Gastrocnemius medialis (tissue), 4 donors: ENCODE data around the gene NPTX1. TPM values are rescaled to one million over a fixed set of nuclear protein-coding genes. Genes with fewer than 3 reads are reported as not detected.

Experiments used
- ATAC-seq, 2 donors: fragments of 150-250 bp; one replicate each; pipeline ENCODE4 v1.9.1; 2016
- DNase-seq, 2 donors: peaks; one replicate each; pipeline ENCODE4 v3.0.0-alpha.2; 2019
- H3K27ac ChIP-seq, 4 donors: fragments of 200-600 bp; sonication (generic); 1 replicate in 1 of 4; 2 replicates in 3 of 4; pipeline ENCODE4 v1.5.1; 2016 to 2018; ENCODE audit warnings: mild to moderate bottlenecking in 2 of 4, moderate library complexity in 1 of 4
- H3K27me3 ChIP-seq, 3 donors: fragments of 200-600 bp; sonication (generic) in 2 of 3; 1 replicate in 1 of 3; 2 replicates in 2 of 3; pipeline versions ENCODE4 v1.5.1 to v1.6.0; 2016 to 2019; ENCODE audit warnings: mild to moderate bottlenecking in 1 of 3, moderate library complexity in 1 of 3
- H3K36me3 ChIP-seq, 2 donors: fragments of 200-600 bp; sonication (generic) in 1 of 2; one replicate each; pipeline ENCODE4 v1.5.1; 2017 to 2018
- H3K4me1 ChIP-seq, 2 donors: fragments of 200-600 bp; sonication (generic) in 1 of 2; one replicate each; pipeline ENCODE4 v1.5.1; 2016 to 2017; ENCODE audit warnings: mild to moderate bottlenecking in 2 of 2
- H3K4me3 ChIP-seq, 4 donors: fragments of 200-600 bp; sonication (generic) in 3 of 4; 1 replicate in 1 of 4; 2 replicates in 3 of 4; pipeline ENCODE4 v1.5.1; 2016 to 2019; ENCODE audit warnings: mild to moderate bottlenecking in 2 of 4
- H3K9me3 ChIP-seq, 3 donors: fragments of 200-600 bp; sonication (generic) in 2 of 3; 1 replicate in 1 of 3; 2 replicates in 2 of 3; pipeline ENCODE4 v1.5.1; 2016 to 2019
- CTCF ChIP-seq, 5 experiments: fragments of 450-650 bp in 3 of 5; fragments of 200-600 bp in 2 of 5; sonication (generic) in 2 of 5; IDR thresholded peaks in 4 of 5; conservative IDR thresholded peaks in 1 of 5; 1 replicate in 4 of 5; 2 replicates in 1 of 5; pipeline ENCODE4 v1.5.1; 2016 to 2019; ENCODE audit warnings: antibody characterized with exemption in 5 of 5, mild to moderate bottlenecking in 3 of 5, moderate library complexity in 3 of 5
- POLR2A ChIP-seq, 2 donors: fragments of 450-650 bp; IDR thresholded peaks; one replicate each; pipeline ENCODE4 v1.6.1; 2017; ENCODE audit warnings: antibody characterized with exemption in 2 of 2, mild to moderate bottlenecking in 2 of 2, moderate library complexity in 2 of 2
- in situ Hi-C, 4 donors: fragments of 200-750 bp; cut with MboI; loops; one replicate each; pipeline versions ENCODE4 v1.15.0 to v1.8.0; 2017; ENCODE audit warnings: low sequenced_read_pairs in 4 of 4
- intact Hi-C: fragments of 100-400 bp; cut with DNase I; formaldehyde crosslinking; loops from one replicate; pipeline ENCODE4 v1.15.1; 2023; ENCODE audit warnings: low total_unique reads
- total RNA-seq, 4 donors: library from RNA; depleted of rRNA; stranded (reverse); fragments of >200 nt; gene quantifications; one replicate each; pipeline versions ENCODE4 v1.1.0 to v1.2.3, GENCODE V29; 2016

NPTX1 gene
- total RNA-seq, 4 donors from 2014 or later, result 0.07 to 2.4 (median 0.21) TPM

DNA sequence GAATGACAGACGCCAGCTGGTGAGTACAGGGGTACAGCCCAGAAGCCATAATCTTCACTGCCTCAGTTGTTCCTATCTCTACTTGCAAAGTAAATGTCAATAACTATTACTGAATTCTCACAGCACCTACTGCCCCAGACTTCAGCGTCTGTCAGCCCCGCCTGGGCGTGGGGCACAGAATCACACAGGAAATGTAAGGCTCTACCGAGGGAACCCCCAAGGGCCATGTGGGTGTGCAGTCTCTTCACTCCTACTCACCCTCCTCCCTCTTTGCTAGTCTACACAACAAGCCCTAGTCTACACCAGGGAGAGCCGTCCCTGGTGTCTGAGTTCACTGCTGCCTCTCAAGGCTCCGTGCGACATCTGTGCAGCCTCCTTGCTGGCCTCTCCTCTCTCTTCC is 4.5 kb downstream of the NPTX1 start:
- H3K36me3 ChIP-seq, result no peaks in the 10 kb centered on the region
- no peak overlapping the region for H3K4me3 ChIP-seq
- DNase-seq (no peak), ATAC-seq (no peak)
- H3K9me3 ChIP-seq, result no peaks in the 10 kb centered on the region
- H3K27ac ChIP-seq, result no peak overlapping the region
- H3K4me1 ChIP-seq, result peaks cover 12 to 14% of the 10 kb centered on the region in 2 donors
- TF ChIP-seq CTCF (IDR thresholded peaks at IDR 0.05 in 4 of 5, conservative IDR thresholded peaks at IDR 0.05 in 1 of 5), result no peak
- TF ChIP-seq POLR2A (IDR thresholded peaks at IDR 0.05), result no peak
- peaks cover 35 to 55% (median 37%) of the 10 kb centered on the region in 3 donors for H3K27me3 ChIP-seq
- in situ Hi-C loops (no loop called here), intact Hi-C loops (no loop called here)

DNA sequence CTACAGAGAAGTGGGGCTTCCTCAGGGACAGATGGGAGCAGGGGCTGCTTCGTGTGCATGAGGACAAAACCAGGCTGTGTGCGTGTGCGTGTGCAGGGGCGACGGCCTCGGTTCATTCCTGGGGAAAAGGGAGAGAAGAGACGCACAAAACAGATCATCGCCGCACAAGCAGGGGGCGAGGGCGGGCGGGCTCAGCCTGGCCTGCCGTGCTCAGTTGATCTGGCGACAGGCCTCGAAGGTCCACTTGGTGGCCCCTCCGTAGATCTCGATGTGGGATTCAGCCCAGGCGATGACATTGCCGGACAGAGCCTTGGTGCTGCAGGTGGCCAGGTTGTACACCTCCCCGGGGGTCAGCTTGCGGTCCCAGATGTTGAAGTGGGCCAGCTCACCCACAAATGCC is 5.8 kb downstream of the NPTX1 start:
- H3K27me3 ChIP-seq, result peaks cover 29 to 55% (median 33%) of the 10 kb centered on the region in 3 donors
- H3K9me3 ChIP-seq, result no peaks in the 10 kb centered on the region
- ATAC-seq (no peak), DNase-seq (no peak)
- H3K4me1 ChIP-seq, result peaks cover 4 to 8% of the 10 kb centered on the region in 2 donors
- in situ Hi-C loops (no loop called here), intact Hi-C loops (no loop called here)
- no peak overlapping the region for H3K4me3 ChIP-seq
- no peak overlapping the region for H3K27ac ChIP-seq
- TF ChIP-seq CTCF (IDR thresholded peaks at IDR 0.05 in 4 of 5, conservative IDR thresholded peaks at IDR 0.05 in 1 of 5) (no peak), POLR2A (IDR thresholded peaks at IDR 0.05) (no peak)
- no peaks in the 10 kb centered on the region for H3K36me3 ChIP-seq

GRCh38 chr17:80469667-80470066 is 6.7 kb downstream of the NPTX1 start:
- DNase-seq (no peak), ATAC-seq (no peak)
- Histone ChIP-seq H3K27me3 (peaks cover 19 to 46% (median 24%) of the 10 kb centered on the region in 3 donors), H3K27ac (no peak overlapping the region), H3K4me3 (no peak overlapping the region), H3K36me3 (no peaks in the 10 kb centered on the region), H3K4me1 (peaks cover 3 to 4% of the 10 kb centered on the region in 2 donors), H3K9me3 (no peaks in the 10 kb centered on the region)
- no peak for TF ChIP-seq POLR2A (IDR thresholded peaks at IDR 0.05)
- TF ChIP-seq CTCF (IDR thresholded peaks at IDR 0.05 in 4 of 5, conservative IDR thresholded peaks at IDR 0.05 in 1 of 5), result no peak
- in situ Hi-C loops, result no loop called here
- intact Hi-C loops, result no loop called here

GRCh38 chr17:80468781-80469493 is 7.5 kb downstream of the NPTX1 start:
- H3K4me3 ChIP-seq, result no peak overlapping the region
- H3K9me3 ChIP-seq, result no peaks in the 10 kb centered on the region
- ATAC-seq (no peak), DNase-seq (no peak)
- no peak overlapping the region for H3K27ac ChIP-seq
- H3K27me3 ChIP-seq, result peaks cover 13 to 38% (median 20%) of the 10 kb centered on the region in 3 donors
- in situ Hi-C loops, result no loop called here
- H3K4me1 ChIP-seq, result no peaks in the 10 kb centered on the region
- intact Hi-C loops, result no loop called here
- H3K36me3 ChIP-seq, result no peaks in the 10 kb centered on the region
- TF ChIP-seq CTCF (IDR thresholded peaks at IDR 0.05 in 4 of 5, conservative IDR thresholded peaks at IDR 0.05 in 1 of 5) (no peak), POLR2A (IDR thresholded peaks at IDR 0.05) (no peak)
